DMS79 treated with DMSO at 0.1 percent for 48 hours (cell line): ENCODE results near the gene EXOSC9.

ENCODE experiments used
- DNase-seq: peaks from one replicate; lab custom pipeline; 2025; lab: John Stamatoyannopoulos, UW

The EXOSC9 gene

DNA sequence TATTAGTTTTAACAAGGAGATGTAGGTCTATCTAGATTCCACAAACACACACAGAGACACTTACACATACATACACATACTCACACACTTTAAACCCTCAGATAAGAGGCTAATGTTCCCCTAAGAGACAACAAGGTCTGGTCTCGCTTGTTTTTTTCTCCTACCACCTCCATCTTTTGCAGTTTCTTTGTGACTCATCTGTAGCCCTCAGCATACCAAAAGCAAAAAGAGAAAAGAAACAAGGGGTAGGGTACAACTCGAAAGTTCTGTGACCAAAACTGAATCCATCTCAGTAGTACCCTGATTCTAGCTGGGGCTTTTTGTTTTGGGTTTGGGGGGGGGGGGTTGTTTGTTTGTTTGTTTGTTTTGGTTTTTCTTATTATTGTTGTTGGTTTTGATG lies 12.2 kb upstream of the EXOSC9 start:
- DNase-seq = no peak

DNA sequence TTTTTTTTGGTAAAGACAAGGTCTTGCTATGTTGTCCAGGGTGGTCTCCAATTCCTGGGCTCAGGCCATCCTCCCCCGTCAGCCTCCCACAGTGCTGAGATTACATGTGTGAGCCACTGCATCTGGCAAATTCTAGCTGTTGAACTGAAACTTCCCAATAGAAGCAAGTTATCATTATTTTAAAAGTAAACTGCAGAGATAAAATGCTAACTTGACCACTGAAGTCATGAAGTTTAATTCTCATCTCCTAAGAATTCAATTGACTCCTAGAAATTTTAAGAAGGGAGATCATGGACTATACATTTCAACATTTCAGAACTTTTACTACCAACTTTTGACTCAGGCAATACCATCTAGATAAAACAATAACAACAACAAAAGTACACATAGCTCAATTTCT lies 11.7 kb upstream of the EXOSC9 start:
- no peak for DNase-seq

DNA sequence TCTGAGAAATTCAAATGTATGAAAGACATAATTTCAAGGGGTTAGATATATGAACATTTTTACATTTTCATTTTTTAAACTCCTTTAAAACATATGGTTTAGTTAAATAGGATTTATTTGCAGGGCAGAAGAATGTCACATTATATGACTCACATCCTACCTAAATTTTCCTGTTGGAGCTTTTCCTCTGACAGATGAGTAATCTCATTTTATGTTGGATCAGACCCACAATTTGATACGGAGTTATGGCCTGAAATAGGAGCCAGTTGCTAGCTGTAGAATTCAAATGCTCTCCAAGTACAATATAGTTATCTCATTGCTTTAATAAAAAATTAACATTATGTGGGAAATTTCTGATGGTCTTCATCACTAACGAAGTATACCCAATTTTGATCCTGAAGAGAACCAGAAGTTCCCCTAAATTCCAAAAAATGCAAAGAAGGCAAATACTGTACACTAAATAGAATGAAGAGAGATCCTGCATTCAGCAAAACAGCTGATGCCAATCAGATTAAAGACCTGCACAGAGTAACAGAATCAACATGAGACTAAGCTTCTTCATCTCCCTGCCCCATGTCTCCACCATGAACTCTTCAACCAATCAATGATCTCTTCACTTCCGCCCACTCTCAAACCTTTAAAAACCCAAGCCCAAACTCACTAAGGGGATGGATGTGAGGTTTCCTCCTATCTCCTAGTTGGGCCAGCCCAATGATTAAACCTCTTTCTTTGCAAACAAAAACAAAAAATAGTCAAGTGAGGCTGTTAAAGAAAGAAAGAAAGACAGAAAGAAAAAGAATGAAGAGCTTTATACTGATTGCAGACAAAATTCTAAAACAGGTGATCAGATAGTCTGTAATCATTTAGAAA lies 10.9 kb upstream of the EXOSC9 start:
- no peak for DNase-seq

DNA sequence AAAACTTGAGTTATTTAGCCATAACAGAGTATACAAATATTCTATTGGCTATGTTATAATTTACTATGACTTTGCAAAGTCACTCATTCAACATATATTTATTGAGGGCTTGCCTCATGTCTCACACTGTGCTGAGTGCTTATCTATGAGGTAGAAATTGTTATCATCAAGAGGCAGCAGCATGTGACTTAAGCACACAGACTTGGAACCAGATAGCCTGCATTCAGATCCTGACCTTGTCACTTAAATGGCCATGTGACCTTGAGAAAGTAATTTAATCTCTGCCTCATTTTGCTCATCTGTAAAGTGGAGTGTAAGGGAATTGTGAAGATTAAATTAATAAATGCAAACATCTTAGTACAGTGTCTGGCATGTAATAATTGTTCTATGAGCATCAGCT lies 10.1 kb upstream of the EXOSC9 start:
- no peak for DNase-seq

DNA sequence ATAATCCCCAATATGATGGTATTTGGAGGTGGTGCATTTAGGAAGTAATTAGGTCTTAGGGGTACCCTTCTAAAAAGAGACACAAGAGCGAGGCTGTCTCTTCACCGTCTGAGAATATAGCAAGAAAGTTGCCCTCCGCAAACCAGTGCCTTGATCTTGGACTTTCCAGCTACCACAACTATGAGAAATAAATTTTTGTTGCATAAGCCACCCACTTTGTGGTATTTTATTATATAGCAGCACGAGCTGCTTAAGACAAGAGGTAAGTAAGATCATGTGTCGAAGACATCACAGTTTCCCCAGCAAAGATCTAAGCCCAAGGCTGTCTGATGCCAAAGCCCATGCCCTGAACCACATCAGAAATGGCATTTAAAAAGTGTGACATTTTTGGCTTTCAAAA lies 9.6 kb upstream of the EXOSC9 start:
- no peak for DNase-seq

DNA sequence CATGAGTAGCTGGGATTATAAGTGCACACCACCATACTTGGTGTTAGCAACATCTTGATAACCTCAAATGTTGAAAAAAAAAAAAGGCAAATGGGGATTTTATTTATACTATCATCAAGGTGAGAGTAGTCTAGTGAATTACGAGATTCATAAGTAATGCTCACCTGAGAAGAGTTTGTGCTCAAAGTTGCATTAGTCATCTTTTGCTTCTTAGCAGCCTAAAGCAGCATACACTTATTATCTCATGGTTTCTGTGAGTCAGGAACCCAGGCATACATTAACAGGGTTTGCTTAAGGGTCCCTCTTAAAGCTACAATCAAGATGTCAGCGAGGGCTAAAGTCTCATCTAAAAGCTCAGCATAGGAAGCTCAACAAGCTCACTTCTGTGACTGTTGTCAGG lies 8.2 kb upstream of the EXOSC9 start:
- DNase-seq = no peak

DNA sequence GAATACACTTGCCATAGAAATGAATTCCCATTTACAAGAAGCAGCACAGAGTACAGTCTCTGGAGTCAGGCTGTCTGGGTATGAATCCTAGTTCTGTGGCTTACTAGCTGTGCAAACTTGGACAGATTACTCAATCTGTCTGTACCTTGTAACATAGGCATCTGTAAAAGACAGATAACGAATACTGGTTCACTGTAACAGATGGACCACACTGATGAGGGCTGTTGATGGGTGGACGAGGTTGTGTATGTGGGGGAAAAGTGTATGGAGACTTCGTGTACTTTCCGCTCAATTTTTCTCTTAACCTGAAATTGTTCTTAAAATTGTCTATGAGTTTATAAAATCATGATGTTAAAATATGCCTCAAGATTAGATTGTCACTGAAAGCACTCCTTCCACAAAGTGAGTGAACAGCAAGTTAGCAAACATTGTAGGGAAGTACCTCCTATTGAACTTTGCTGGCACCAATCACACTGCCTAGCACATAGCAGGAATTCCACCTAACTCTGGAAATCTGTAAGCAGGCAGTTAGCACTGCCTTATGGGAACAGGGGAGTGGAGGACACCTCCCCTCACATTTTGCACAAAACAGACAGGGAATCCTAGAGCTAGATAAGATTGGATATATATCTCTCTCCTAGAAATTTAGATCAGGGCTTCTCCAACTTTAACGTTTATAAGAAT lies 6.5 kb upstream of the EXOSC9 start:
- no peak for DNase-seq

DNA sequence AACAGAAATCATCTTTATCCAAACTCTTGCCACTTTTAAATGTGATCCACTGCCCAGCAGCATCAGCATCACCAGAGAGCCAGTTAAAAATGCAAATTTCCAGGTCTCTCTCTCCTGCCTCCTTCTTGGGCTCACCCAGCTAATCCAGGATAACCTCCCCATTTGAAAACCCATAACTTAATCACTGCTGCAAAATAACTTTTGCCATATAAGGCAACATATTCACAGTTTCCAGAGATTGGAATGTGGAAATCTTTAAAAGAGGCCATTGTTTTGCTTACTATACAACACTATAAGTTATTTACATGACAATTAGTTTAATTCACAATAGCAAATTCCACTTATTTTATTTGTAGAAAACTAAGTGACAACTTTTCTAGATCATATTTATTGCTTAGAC lies 4.8 kb upstream of the EXOSC9 start:
- no peak for DNase-seq

DNA sequence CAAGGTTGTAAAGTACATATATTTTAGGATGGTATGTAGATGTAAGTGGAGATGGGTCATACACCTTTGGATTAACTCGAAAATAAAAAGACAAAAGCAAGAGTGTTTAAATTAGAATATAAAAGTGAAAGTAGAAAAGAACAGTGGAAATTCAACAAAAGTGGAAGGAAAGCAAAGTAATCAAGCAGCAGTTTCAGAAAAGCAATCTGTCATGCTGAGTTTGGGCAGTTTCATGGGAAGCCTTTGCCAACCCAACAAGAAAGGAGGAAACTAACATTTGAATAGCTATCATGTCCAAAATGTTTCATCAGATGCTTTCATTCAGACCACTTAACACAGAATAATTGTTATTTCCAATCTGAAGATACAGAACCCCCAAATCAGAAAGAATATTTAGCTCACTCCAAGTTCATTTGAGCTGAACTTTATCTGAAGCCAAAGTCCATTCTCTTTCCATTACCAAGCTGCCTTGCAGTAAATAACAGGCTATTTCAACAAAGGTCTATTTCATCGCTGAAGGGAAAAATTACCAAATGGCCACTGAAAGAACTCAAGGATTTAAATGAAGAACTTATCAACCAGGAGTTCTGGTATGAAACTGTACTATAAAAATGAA lies 1.8 kb upstream of the EXOSC9 start:
- no peak for DNase-seq

DNA sequence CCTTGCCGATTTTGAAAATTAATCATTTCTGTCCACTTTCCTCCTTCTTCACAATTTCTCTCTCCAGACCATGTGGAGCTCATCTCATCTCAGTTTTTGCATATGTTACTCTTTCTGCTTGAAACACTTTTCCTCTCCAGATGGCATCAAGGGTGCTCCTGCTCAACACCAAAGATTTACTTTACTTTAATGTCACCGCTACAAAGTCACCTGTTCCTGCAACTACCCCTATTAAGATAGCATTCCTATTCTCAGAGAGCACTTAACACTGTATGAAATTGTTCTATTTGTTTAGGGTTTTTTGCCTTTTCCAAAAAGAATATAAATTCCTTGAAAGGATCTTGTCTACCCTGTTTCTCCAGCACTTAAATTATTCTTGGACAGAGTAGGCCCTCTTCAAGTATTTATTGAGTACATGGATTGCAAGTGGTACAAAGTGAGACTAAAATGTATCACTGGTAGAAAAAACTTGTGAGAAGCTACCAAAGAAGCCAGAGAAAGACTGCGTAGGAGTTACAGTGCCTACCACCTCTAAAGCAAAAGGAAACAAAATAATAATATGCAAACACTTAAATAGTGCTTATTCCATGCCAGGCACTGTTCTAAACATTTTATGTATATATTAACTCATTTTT lies 1.1 kb upstream of the EXOSC9 start:
- no peak for DNase-seq

DNA sequence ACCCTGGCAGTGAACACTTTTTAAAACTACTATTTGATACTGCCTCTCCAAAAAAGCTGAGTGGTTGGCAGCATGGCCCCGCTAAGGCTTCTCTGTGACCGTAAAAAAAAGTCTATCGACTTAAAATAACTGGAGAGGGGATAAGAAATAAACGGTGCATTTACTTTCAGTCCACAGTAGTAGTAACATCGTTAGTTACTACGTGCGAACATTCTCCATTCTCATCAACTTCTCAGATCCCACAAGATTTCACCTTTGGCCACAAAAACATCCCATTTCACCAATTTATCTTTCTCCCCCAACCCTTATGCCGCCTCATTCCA lies 524 bp upstream of the EXOSC9 start:
- no peak for DNase-seq

DNA sequence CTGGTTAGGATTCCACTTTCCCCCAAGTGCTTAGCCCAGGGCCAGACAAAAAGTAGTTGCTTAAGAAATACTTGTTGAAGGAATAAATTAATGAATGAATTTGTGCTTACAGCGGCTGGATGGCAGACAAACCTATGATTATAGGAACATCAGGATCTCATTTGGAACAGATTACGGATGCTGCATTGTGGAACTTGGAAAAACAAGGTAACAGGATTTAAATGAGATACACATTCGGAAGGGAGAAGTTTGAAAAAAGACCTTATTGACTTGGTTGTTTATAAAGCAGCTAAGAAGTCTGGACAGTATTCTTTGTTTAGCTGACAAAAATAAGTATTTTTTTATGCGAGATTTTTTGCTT lies 572 bp downstream of the EXOSC9 start:
- DNase-seq = no peak

DNA sequence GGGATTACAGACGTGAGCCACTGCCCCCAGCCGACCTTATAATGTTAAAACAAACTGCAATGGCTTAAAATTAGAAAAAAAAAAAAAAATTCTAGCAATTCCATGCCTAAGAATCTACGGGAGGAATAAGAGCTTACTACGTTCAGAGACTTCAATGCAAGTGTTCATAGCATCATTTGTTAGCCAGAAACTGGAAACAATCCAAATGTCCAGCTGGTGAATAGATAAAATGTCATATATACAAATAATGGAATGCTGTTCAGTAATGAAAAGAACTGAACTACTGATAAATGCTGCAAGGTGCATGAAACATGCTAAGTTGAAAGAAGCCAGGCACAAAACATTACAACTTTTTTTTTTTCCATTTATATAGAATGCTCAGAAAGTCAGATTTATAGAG lies 5.3 kb downstream of the EXOSC9 start:
- DNase-seq = no peak

DNA sequence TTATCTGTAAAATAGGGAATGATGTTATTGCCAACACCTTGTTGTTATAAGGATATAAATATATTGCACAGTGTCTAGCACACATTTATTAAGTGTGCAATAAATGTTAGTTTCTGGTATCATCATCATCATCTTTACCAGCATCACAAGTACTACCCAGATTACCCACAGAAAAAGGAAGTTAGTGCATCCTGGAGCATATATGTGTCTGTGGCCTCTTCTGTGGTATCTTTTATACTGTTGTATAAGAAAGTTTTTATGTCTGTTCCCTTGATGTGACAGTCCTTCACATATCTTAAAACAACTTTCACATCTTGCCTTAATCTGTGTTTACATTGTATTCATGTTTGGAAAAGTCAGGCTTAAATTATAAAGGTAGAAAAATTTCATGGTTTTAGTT lies 10.0 kb downstream of the EXOSC9 start:
- DNase-seq = no peak

DNA sequence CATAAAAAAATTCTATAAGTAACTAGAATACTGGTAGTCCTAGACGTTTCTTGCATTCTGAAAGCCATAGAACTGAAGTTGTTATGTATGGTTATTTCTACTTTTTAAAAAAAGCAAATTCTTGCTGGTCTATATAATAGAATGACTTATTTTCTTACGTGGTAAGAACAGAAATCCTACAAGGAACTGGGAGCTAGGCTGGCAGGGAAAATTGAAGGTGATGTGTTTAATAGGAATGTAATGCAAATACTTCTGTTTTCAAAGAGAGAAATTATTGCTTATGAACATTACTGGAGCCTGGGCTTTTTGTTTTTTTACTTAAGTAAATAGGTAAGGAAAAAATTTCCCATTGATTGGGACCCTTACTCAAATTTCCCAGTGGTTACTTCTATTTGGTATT lies 13.6 kb downstream of the EXOSC9 start:
- DNase-seq = no peak

DNA sequence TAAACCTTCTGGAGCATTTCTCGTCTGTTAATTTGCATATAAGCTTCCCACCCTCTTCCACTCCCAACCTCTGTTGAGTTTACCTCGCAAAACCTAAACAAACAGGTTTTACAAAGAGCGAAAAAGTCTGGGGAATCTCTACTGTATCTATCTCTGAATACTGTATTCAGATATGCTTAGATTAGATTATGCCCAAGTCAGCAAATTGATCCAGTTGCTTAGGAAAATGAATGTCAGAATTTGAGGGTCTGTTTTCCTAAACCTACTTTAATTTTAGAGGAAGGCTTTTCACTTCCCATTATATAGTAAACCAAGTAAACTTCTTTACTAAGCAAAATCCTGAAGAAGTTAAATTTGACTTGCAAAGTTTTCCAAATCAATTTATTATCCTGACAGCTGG lies 15.9 kb downstream of the EXOSC9 start:
- DNase-seq = no peak

DNA sequence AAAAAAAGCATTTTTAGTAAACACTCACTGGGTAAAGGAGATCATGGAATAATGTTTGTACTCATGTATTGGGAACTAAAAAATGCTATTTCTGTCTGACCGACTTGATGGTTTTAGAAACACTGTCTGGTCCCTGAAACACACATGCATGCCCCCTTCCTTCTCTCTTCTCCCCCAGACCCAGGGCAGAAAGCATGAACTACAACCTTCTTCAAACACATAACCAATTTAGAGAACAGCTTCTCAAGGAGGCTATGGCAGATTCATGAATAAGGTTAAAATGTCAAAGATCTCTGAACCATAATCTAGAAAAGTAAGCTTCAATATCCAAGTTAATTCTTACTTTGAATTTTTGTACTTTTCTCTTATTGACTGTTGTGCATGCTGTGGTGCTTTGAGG lies 16.6 kb downstream of the EXOSC9 start:
- no peak for DNase-seq

DNA sequence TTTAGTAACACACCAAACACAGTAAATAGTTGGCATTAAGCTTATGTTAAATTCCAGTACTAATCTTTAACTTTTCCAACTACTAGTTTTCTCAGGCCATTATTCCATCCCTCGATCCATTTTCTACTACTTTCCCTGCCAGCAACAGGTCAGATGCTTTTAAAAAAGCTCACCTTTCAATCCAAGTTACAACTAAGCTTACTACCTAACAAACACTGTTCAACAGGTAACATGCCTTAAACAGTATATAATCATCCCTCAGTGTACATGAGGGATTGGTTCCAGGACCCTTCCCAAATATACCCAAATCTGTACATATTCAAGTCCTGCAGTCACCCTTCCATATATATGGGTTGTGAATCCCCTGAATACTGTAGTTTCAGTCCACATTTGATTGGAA lies 17.1 kb downstream of the EXOSC9 start:
- no peak for DNase-seq

DNA sequence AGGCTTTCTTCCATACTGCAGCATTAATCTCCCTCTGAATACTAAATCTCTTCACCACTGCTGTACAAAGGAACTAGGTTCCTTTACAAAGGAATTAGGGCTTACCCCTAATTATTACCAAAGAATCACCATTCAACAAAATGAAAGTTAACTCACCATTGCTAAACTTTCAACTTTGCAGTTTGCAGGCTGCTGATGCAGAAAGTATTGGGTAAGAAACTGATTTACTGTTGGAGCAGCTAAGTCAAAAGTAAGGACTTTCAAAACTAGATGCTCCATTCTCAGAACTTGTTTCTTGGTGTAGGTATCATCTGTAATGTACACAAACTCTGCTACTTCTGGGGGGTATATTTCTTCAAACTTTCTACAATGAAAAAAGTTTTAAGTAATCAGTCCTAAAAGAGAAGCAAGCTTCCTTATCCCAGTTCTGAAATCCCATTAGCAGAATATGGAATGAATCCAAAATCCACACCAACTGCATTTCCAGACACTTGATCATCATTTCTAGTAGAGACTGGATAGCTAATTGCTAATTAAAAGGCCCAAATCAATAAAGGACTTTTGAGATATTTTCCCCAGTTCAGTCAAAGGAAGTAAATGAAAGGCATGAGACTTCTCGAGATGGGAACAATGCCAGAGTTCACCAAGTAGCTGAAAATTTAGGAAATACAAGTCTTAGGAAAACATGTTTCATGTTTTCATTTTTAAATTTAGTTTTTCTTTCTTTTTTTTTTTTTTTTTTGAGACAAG lies 18.3 kb downstream of the EXOSC9 start:
- DNase-seq = no peak

DNA sequence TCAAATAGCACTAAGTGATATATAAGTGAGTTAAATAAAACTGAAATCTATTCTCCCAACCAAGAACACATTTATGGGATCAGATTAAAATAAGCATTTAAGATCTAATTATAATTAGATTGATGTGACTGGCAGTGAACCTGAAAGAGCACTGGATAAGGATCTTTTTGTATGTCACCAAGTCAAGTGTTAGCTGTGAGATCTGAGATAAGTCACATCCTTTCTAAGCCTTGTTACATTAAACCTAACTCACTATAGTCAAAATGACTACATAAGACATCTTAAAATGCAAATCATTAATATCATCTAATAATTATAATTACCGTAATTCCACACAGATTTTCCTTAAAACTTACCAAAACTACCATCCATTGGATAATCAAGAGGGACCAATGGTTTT lies 20.9 kb downstream of the EXOSC9 start:
- DNase-seq = no peak

DNA sequence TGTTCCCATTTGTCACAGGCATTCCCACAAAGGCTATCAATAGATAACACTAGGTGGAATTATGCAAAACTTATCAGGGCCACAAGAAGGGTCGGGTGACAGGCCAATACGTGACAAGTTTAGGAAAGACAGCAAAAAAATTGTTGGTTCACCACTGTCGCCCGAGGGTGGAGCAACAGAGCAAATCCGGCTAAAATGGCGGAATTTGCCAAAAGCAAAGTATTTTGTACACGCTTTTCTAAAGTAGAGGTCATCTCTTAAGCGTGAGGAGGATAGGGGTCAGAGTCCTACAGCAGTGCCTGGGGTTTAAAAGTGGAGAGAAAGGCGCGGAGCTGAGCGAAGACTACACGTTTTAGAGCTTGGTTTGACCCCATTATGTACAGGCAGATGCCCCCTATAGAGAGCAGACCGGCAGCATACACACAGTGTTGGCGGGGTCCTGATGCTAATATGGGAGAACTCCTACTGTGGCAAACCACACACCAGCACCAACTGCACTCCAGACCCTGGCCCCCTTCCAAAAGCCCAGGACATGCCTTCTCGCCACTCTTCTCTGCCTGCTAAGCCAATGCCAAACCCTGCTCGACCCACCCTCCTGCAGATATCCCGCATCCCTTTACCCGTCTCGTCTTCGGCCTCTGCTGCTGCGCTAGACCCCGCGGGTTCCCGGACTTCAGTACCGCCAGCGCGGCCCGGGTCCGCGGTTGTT lies 21.8 kb downstream of the EXOSC9 start:
- peak; percentile 19 for DNase-seq
